Left colon (tissue), 2 donors: Measurements from ENCODE around the gene LRRC59. TPM values are rescaled to one million over a fixed set of nuclear protein-coding genes. Genes with fewer than 3 reads are reported as not detected.

Source experiments
- ATAC-seq: fragments of 200-7000 bp; cut with Tn5 transposase; one replicate; pipeline ENCODE4 v1.9.1; 2020; ENCODE audit warnings: mild to moderate bottlenecking, moderate library complexity
- DNase-seq, 2 donors: peaks; one replicate each; pipeline ENCODE4 v3.0.0-alpha.2; 2020
- intact Hi-C, 2 donors: fragments of 100-400 bp; cut with DNase I in 1 of 2; cut with micrococcal nuclease in 1 of 2; formaldehyde crosslinking; loops; one replicate each; pipeline versions ENCODE4 v1.11.2 to v1.14.0; 2022; cut with DNase I, micrococcal nuclease
- total RNA-seq, 2 donors: library from RNA; stranded (reverse); fragmentation: NEBNext Ultra II Directional; extraction: Animal tissue kit (Norgen Biotek cat#: 25700); gene quantifications; one replicate each; pipeline ENCODE4 v1.2.1, GENCODE V29; 2021
- donor health status: DM: no; HTN: no; CAD: no.
- donor health status: DM: yes; HTN: yes; CAD: no.

LRRC59 gene
- total RNA-seq, 2 donors from 2014 or later: 113 to 155 TPM

GRCh38 chr17:50354776-50355175 lies 42.5 kb downstream of the LRRC59 start:
- intact Hi-C loops: no loop called here
- ATAC-seq: no peak
- peak in 1 of 2 donors; percentile 15 for DNase-seq

GRCh38 chr17:50354198-50354597 lies 43.1 kb downstream of the LRRC59 start:
- intact Hi-C loops: no loop called here
- ATAC-seq (no peak), DNase-seq (no peak)

GRCh38 chr17:50353600-50354195 lies 43.6 kb downstream of the LRRC59 start:
- intact Hi-C loops: no loop called here
- ATAC-seq (no peak), DNase-seq (peak in 1 of 2 donors; percentile 23)

- intact Hi-C loops: no loop called here
Observed at GRCh38 chr17:50352693-50353599, 44.4 kb downstream of the LRRC59 start.

GRCh38 chr17:50352072-50352692 lies 45.1 kb downstream of the LRRC59 start:
- intact Hi-C loops: no loop called here
- ATAC-seq (no peak), DNase-seq (peak in 1 of 2 donors; percentile 22)

More at GRCh38 chr17:50352693-50353599, 44.4 kb downstream of the LRRC59 start:
- ATAC-seq: no peak
- peak in 1 of 2 donors; percentile 21 for DNase-seq

- peak in 1 of 2 donors; percentile 4 for DNase-seq
- intact Hi-C loops: no loop called here
- ATAC-seq: no peak
Observed at GRCh38 chr17:50350733-50351132, 46.6 kb downstream of the LRRC59 start.

GRCh38 chr17:50349243-50349600 lies 48.1 kb downstream of the LRRC59 start:
- DNase-seq (peak in 1 of 2 donors; percentile 24), ATAC-seq (no peak)
- intact Hi-C loops: no loop called here

GRCh38 chr17:50348522-50349242 lies 48.6 kb downstream of the LRRC59 start:
- ATAC-seq: no peak
- DNase-seq: peak in 1 of 2 donors; percentile 17
- intact Hi-C loops: no loop called here

GRCh38 chr17:50347894-50348291 lies 49.4 kb downstream of the LRRC59 start:
- no peak for DNase-seq
- ATAC-seq: no peak
- intact Hi-C loops: no loop called here

- no peak for ATAC-seq
- intact Hi-C loops: no loop called here
- DNase-seq: no peak
Observed at GRCh38 chr17:50347117-50347893, 50.0 kb downstream of the LRRC59 start.

GRCh38 chr17:50346313-50347116 lies 50.8 kb downstream of the LRRC59 start:
- intact Hi-C loops: no loop called here
- DNase-seq (peak; percentile 44 to 68), ATAC-seq (peak; percentile 27)

- DNase-seq (peak; percentile 83 to 92), ATAC-seq (peak; percentile 91)
- intact Hi-C loops: no loop called here
Observed at GRCh38 chr17:50345432-50346312, 51.7 kb downstream of the LRRC59 start, which contains the start of gene XYLT2. XYLT2 (plus strand) TSS chr17:50346126; CDS start chr17:50346141, 15 bp downstream.

- ATAC-seq (peak; percentile 41), DNase-seq (peak; percentile 36 to 40)
- intact Hi-C loops: no loop called here
Observed at GRCh38 chr17:50344731-50345365, 52.5 kb downstream of the LRRC59 start.

GRCh38 chr17:50339381-50339780 lies 57.9 kb downstream of the LRRC59 start:
- ATAC-seq: no peak
- no peak for DNase-seq
- intact Hi-C loops: no loop called here

GRCh38 chr17:50338645-50339044 lies 58.7 kb downstream of the LRRC59 start:
- intact Hi-C loops: no loop called here
- ATAC-seq: no peak
- DNase-seq: no peak

- intact Hi-C loops: no loop called here
- no peak for ATAC-seq
- DNase-seq: no peak
Observed at GRCh38 chr17:50337956-50338355, 59.4 kb downstream of the LRRC59 start.
